ENCODE measurements around the gene GNAT1. TPM values are rescaled to one million over a fixed set of nuclear protein-coding genes. Genes with fewer than 3 reads are reported as not detected.

Gene GNAT1
- polyA plus RNA-seq, 2 of the 4 experiments (the other 2 are of a cell fraction), result not detected

DNA sequence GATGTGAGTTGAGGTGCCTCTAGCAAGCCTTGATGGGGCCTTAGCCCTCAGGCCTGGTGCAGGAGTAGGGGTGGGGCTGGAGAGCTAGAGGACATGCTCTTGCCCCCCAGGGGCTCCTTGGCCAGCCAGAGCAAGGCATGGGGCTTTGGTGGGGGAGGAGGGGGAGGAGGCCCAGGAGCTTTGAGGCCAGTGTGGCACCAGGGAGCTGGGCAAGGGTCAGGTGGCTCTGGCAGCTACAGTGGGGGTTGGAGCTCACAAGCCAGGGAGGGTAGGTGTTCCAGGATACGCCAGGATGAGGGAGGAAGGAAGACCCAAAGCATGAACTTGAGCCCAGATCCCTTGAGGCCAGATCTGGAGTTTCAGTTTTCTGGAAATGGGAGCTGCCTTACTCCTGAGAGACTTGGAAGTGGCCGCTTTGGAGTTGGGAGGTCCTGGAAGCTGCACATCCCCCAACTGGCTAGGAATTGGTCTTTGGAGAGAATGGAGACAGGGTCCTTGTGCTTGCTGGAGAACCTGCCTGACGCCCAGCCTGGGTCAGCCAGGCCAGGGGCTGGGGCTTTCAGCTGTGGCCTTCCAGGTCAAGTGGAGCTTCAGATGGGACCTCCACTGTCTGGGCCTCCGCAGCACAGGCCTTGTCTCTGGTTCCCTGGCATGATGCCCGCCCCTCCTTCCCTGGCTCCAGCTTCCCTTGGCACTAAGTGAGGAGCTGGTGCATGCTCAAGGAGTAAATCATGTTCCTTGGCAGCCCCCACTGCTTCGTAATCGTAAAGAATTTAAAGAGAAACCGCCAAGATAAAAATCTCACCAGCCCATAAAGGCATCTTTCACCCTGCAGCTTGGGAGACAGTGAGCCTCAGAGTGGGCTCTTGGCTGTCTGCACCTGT is 27.6 kb upstream of the GNAT1 start:
- Histone ChIP-seq H3K4me1 (peaks cover 97% of the 10 kb centered on the region), H3K9me3 (no peaks in the 10 kb centered on the region), H3K27ac (peak overlapping the region; percentile 88 to 94), H3K4me3 (no peak overlapping the region), H3K4me2 (peak overlapping the region; percentile 71)
- POLR2A ChIA-PET, result no interaction called here
- CTCF ChIA-PET, result interaction anchor here (0.7 to 2.9 kb wide), 11 partner anchors 9 to 62 kb away, joined by 3 to 9 read pairs (median 4); no protein-coding TSS in a partner anchor
- TF ChIP-seq GATA3 (IDR thresholded peaks at IDR 0.05; ENCODE audit: borderline replicate concordance), result peak; percentile 22; the same call in 1 of the 2 replicates
- TF ChIP-seq, protein P1, sequence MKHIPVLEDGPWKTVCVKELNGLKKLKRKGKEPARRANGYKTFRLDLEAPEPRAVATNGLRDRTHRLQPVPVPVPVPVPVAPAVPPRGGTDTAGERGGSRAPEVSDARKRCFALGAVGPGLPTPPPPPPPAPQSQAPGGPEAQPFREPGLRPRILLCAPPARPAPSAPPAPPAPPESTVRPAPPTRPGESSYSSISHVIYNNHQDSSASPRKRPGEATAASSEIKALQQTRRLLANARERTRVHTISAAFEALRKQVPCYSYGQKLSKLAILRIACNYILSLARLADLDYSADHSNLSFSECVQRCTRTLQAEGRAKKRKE (CRISPR knock-in tag; IDR thresholded peaks at IDR 0.05; ENCODE audit: low read depth), result no peak
- TF ChIP-seq, protein P2, sequence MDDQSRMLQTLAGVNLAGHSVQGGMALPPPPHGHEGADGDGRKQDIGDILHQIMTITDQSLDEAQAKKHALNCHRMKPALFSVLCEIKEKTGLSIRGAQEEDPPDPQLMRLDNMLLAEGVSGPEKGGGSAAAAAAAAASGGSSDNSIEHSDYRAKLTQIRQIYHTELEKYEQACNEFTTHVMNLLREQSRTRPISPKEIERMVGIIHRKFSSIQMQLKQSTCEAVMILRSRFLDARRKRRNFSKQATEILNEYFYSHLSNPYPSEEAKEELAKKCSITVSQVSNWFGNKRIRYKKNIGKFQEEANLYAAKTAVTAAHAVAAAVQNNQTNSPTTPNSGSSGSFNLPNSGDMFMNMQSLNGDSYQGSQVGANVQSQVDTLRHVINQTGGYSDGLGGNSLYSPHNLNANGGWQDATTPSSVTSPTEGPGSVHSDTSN (IDR thresholded peaks at IDR 0.05), result no peak
- no peak for TF ChIP-seq FOSL2 (IDR thresholded peaks at IDR 0.05)
- 0 out of 2 replicates have a peak, but pooled peaks have one; percentile 14 for TF ChIP-seq FOSL2 (CRISPR knock-in tag; IDR thresholded peaks at IDR 0.05)
- DNase-seq (ENCODE audit: low read depth in 1 of 2, low spot score in 1 of 2), result peak; percentile 50 to 69
- 33% methylated on average over 6 of the region's 8 CpGs for WGBS (ENCODE audit: missing lambda C conversion rate)
- ATAC-seq, result peak; percentile 45 to 74; a peak in 5 of 6 replicates
- no peak for FAIRE-seq

DNA sequence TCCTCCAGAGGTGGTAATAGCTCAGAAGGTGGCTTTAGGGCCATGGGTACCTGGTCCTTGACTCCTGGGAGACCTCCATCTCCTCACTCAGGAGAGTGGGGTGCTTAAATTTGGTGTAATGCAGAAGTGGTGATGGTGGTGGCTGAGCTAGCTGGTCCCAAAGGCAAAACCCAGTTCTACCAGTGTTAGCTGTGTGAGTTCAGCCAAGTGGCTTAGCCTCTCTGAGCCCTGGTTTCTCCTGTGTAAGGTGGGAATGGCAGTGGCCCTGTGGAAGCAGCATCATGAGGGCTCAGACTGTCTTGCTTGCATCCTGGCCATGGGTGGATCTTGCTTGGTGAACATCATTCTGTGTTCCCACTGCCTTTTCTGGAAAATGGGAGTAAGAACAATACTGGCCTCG is 26.9 kb upstream of the GNAT1 start:
- 77% methylated on average over 1 of the region's 1 CpG for WGBS (ENCODE audit: missing lambda C conversion rate)
- no peak for DNase-seq (ENCODE audit: low read depth in 1 of 2, low spot score in 1 of 2)
- ATAC-seq, result no peak
- ChIA-PET CTCF (interaction anchor here (0.7 to 1.6 kb wide), 8 partner anchors 8 to 61 kb away, joined by 3 to 9 read pairs (median 4); no protein-coding TSS in a partner anchor), POLR2A (no interaction called here)
- Histone ChIP-seq H3K4me3 (no peak overlapping the region), H3K27ac (peak overlapping the region; percentile 88 to 94), H3K4me2 (peak overlapping the region; percentile 71), H3K4me1 (peaks cover 95% of the 10 kb centered on the region), H3K9me3 (no peaks in the 10 kb centered on the region)
- TF ChIP-seq CBX8 (IDR thresholded peaks at IDR 0.05) (no peak), EP300 (IDR thresholded peaks at IDR 0.05) (no peak), RFX5 (IDR thresholded peaks at IDR 0.05) (no peak), ZFP36 (IDR thresholded peaks at IDR 0.05; ENCODE audit: borderline replicate concordance, partially characterized antibody) (peak; percentile 51), JUNB (IDR thresholded peaks at IDR 0.05) (no peak)
- TF ChIP-seq, protein P3, sequence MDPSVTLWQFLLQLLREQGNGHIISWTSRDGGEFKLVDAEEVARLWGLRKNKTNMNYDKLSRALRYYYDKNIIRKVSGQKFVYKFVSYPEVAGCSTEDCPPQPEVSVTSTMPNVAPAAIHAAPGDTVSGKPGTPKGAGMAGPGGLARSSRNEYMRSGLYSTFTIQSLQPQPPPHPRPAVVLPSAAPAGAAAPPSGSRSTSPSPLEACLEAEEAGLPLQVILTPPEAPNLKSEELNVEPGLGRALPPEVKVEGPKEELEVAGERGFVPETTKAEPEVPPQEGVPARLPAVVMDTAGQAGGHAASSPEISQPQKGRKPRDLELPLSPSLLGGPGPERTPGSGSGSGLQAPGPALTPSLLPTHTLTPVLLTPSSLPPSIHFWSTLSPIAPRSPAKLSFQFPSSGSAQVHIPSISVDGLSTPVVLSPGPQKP (IDR thresholded peaks at IDR 0.05; ENCODE audit: low read depth, low read length), result no peak
- FAIRE-seq, result no peak

DNA sequence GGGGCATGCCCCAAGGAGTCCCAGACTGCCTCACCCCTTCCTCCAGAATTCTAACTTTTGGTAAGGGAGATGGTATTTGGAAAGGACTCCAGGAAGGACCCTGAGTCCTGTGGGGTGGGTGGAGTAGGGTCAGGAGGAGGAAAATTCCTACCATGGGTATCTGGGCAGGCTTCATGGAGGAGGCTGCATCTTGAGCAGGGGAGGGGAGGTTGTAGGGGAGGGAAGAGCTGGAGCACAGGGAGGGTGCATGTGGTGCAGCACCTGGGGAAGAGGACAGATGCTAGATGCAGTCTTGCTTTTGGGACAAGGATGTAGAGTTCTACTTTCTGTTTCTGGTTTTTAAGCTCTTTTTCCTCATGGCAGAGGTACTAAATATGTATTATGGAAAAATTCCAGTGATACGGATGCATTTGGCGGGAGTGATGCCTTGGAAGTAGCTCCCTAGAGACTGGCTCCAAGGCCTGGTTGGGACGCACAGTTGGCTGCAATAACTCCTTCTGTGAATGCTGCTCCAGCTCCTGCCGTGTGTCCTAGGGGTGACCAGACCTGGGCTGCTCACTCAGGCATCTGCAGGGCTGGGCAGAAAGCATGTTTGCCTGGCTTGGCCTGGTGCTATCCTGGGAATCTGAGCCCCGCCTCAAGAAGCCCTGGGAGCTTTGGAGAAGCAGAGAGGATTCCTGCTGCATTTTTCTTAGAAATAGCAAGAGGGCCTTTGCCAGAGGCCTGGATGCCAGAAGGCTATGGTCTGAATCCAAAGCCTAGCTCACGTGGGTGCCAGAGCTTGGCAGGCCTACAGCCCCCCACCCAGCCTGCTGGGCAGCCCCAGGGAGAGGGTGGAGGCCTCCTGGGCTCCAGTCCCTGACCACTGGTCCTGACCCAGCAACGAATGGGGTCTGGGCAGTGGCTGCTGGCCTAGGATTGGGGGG is 26.2 kb upstream of the GNAT1 start:
- CTCF ChIA-PET, result interaction anchor here (0.8 to 1.6 kb wide), 7 partner anchors 14 to 61 kb away, joined by 3 to 9 read pairs (median 4); no protein-coding TSS in a partner anchor
- no peak for TF ChIP-seq ZSCAN20 (CRISPR knock-in tag; IDR thresholded peaks at IDR 0.05)
- peak; percentile 65 for TF ChIP-seq ZFP36 (IDR thresholded peaks at IDR 0.05; ENCODE audit: borderline replicate concordance, partially characterized antibody)
- TF ChIP-seq ESRRA (IDR thresholded peaks at IDR 0.05; ENCODE audit: borderline replicate concordance, low read length), result no peak
- TF ChIP-seq HOXA7 (CRISPR knock-in tag; IDR thresholded peaks at IDR 0.05), result no peak
- TF ChIP-seq RCOR1 (IDR thresholded peaks at IDR 0.05; ENCODE audit: low read depth, low read length), result no peak
- no peak for TF ChIP-seq ZNF302 (CRISPR knock-in tag; IDR thresholded peaks at IDR 0.05)
- TF ChIP-seq, protein P3 (IDR thresholded peaks at IDR 0.05; ENCODE audit: low read depth, low read length), result no peak
- TF ChIP-seq FOSL2 (IDR thresholded peaks at IDR 0.05), result no peak
- no peak for TF ChIP-seq FOSL2 (CRISPR knock-in tag; IDR thresholded peaks at IDR 0.05)
- no peak for TF ChIP-seq TP53 (CRISPR knock-in tag; IDR thresholded peaks at IDR 0.05)
- TF ChIP-seq, protein P4, sequence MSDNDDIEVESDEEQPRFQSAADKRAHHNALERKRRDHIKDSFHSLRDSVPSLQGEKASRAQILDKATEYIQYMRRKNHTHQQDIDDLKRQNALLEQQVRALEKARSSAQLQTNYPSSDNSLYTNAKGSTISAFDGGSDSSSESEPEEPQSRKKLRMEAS (IDR thresholded peaks at IDR 0.05), result 0 out of 2 replicates have a peak, but pooled peaks have one; percentile 12
- no peak for TF ChIP-seq NPAS2 (CRISPR knock-in tag; IDR thresholded peaks at IDR 0.05; ENCODE audit: borderline replicate concordance)
- ATAC-seq, result peak in 1 of 2 experiments; percentile 55; a peak in 3 of 6 replicates
- FAIRE-seq, result no peak
- Histone ChIP-seq H3K4me3 (no peak overlapping the region), H3K9me3 (no peaks in the 10 kb centered on the region), H3K27ac (peak overlapping the region; percentile 88 to 94), H3K4me1 (peaks cover 95% of the 10 kb centered on the region), H3K4me2 (peak overlapping the region; percentile 71)
- WGBS (ENCODE audit: missing lambda C conversion rate), result 46% methylated on average over 4 of the region's 7 CpGs
- no peak for DNase-seq (ENCODE audit: low read depth in 1 of 2, low spot score in 1 of 2)
- POLR2A ChIA-PET, result interaction anchor here (0.6 to 1.0 kb wide), 2 partner anchors 23 to 81 kb away, joined by 3 to 4 read pairs; no protein-coding TSS in a partner anchor
